ENCODE measurements around the gene TMEM26. TPM values are rescaled to one million over a fixed set of nuclear protein-coding genes. Genes with fewer than 3 reads are reported as not detected.
"Not testable (repeated sequence)": the region's sequence is repeated elsewhere in the genome, so short reads cannot be mapped to it uniquely, and the experiment has no call there.

The TMEM26 gene
- total and polyA plus RNA-seq, 4 donors: 0.16 to 5.8 (median 0.80) TPM

DNA sequence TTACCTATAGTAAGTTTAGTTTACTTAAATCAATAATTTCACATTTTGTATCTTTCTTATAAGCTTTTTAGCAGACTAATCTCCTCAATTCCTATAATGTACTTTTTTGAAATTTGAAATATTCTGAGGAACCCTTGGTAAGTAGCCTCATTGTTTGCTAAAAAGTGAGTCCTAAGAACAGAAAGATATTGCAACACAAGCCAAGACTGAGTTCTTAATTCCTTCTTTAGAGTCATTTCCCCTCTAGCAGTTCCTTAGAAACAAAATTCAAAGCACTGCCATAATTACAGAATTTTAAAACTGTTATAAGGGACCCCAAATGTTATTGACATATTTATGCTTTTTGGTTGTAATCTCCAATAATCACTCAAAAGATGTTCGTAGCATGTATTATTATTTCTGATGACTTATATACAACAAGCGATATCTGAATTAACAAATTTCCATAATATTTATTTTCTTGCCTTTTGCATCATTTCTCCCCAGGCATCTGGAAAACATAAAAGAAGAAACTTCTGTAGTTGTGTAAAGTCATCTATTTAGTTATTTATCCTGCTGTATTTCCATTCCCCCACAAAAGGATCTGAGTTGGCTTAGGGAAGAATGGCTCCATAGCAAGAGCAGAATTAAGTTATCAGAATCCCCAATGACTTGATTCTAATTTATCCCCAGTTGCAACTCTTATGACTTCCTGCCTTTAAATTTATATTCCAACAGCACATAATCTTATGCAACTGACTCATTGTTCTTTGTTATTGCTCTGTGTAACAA lies 67.8 kb downstream of the TMEM26 start:
- TF ChIP-seq, protein P1, sequence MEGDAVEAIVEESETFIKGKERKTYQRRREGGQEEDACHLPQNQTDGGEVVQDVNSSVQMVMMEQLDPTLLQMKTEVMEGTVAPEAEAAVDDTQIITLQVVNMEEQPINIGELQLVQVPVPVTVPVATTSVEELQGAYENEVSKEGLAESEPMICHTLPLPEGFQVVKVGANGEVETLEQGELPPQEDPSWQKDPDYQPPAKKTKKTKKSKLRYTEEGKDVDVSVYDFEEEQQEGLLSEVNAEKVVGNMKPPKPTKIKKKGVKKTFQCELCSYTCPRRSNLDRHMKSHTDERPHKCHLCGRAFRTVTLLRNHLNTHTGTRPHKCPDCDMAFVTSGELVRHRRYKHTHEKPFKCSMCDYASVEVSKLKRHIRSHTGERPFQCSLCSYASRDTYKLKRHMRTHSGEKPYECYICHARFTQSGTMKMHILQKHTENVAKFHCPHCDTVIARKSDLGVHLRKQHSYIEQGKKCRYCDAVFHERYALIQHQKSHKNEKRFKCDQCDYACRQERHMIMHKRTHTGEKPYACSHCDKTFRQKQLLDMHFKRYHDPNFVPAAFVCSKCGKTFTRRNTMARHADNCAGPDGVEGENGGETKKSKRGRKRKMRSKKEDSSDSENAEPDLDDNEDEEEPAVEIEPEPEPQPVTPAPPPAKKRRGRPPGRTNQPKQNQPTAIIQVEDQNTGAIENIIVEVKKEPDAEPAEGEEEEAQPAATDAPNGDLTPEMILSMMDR (IDR thresholded peaks at IDR 0.05; ENCODE audit: control extremely low read depth, extremely low read depth): no peak
- H3K27ac ChIP-seq (ENCODE audit: low read depth in 1 of 2, low read length in 1 of 2): no peak overlapping the region
- no peaks in the 10 kb centered on the region for H3K27me3 ChIP-seq (ENCODE audit: control insufficient read depth in 3 of 3, insufficient read depth in 3 of 3, low read length in 2 of 3)
- ATAC-seq (ENCODE audit: insufficient read depth, low FRiP score) (no peak), DNase-seq (no peak)
- no peaks in the 10 kb centered on the region for H3K36me3 ChIP-seq (ENCODE audit: control insufficient read depth in 4 of 4, insufficient read depth in 4 of 4, low read length in 4 of 4)
- H3K9ac ChIP-seq (ENCODE audit: insufficient read depth in 1 of 2, low read length in 2 of 2): no peak overlapping the region
- no peak overlapping the region for H3K4me3 ChIP-seq
- H3K4me1 ChIP-seq (ENCODE audit: control insufficient read depth in 5 of 5, insufficient read depth in 5 of 5, low read length in 5 of 5): no peaks in the 10 kb centered on the region
- H3K9me3 ChIP-seq (ENCODE audit: control insufficient read depth in 4 of 4, insufficient read depth in 3 of 4, low read length in 3 of 4): peaks cover 0 to 3% (median 0%) of the 10 kb centered on the region in 4 donors
- WGBS, 2 donors: 98% methylated on average over 2 of the region's 2 CpGs

DNA sequence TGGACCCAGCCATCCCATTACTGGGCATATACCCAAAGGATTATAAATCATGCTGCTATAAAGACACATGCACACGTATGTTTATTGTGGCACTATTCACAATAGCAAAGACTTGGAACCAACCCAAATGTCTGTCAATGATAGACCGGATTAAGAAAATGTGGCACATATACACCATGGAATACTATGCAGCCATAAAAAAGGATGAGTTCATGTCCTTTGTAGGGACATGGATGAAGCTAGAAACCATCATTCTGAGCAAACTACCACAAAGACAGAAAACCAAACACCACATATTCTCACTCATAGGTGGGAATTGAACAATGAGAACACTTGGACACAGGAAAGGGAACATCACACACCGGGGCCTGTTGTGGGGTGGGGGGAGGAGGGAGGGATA lies 72.0 kb downstream of the TMEM26 start:
- not testable (repeated sequence) for H3K36me3 ChIP-seq (ENCODE audit: control insufficient read depth in 4 of 4, insufficient read depth in 4 of 4, low read length in 4 of 4); H3K9me3 ChIP-seq (ENCODE audit: control insufficient read depth in 4 of 4, insufficient read depth in 3 of 4, low read length in 3 of 4); H3K27me3 ChIP-seq (ENCODE audit: control insufficient read depth in 3 of 3, insufficient read depth in 3 of 3, low read length in 2 of 3); H3K4me1 ChIP-seq (ENCODE audit: control insufficient read depth in 5 of 5, insufficient read depth in 5 of 5, low read length in 5 of 5); DNase-seq; ATAC-seq (ENCODE audit: insufficient read depth, low FRiP score); H3K4me3 ChIP-seq; H3K9ac ChIP-seq (ENCODE audit: insufficient read depth in 1 of 2, low read length in 2 of 2); H3K27ac ChIP-seq (ENCODE audit: low read depth in 1 of 2, low read length in 1 of 2)
- 80 to 91% methylated on average over 2 to 3 of the region's 3 CpGs for WGBS, 2 donors

DNA sequence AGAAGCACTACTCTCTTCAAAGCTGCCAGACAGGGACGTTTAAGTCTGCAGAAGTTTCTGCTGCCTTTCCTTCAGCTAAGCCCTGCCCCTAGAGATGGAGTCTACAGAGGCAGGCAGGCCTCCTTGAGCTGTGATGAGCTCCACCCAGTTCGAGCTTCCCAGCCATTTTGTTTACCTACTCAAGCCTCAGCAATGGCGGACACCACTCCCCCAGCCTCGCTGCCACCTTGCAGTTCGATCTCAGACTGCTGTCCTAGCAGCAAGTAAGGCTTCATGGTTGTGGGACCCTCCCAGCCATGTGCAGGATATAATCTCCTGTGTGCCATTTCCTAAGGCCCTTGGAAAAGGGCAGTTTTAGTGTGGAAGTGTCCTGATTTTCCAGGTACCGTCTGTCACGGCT lies 74.3 kb downstream of the TMEM26 start:
- no peak overlapping the region for H3K9ac ChIP-seq (ENCODE audit: insufficient read depth in 1 of 2, low read length in 2 of 2)
- TF ChIP-seq, protein P1 (IDR thresholded peaks at IDR 0.05; ENCODE audit: control extremely low read depth, extremely low read depth): no peak
- no peak overlapping the region for H3K27ac ChIP-seq (ENCODE audit: low read depth in 1 of 2, low read length in 1 of 2)
- DNase-seq: no peak
- no peaks in the 10 kb centered on the region for H3K27me3 ChIP-seq (ENCODE audit: control insufficient read depth in 3 of 3, insufficient read depth in 3 of 3, low read length in 2 of 3)
- H3K9me3 ChIP-seq (ENCODE audit: control insufficient read depth in 4 of 4, insufficient read depth in 3 of 4, low read length in 3 of 4): peaks cover 0 to 8% (median 2%) of the 10 kb centered on the region in 4 donors
- H3K4me3 ChIP-seq: no peak overlapping the region
- no peaks in the 10 kb centered on the region for H3K36me3 ChIP-seq (ENCODE audit: control insufficient read depth in 4 of 4, insufficient read depth in 4 of 4, low read length in 4 of 4)
- ATAC-seq (ENCODE audit: insufficient read depth, low FRiP score): no peak
- 93 to 94% methylated on average over 7 of the region's 7 CpGs for WGBS, 2 donors
- no peaks in the 10 kb centered on the region for H3K4me1 ChIP-seq (ENCODE audit: control insufficient read depth in 5 of 5, insufficient read depth in 5 of 5, low read length in 5 of 5)

DNA sequence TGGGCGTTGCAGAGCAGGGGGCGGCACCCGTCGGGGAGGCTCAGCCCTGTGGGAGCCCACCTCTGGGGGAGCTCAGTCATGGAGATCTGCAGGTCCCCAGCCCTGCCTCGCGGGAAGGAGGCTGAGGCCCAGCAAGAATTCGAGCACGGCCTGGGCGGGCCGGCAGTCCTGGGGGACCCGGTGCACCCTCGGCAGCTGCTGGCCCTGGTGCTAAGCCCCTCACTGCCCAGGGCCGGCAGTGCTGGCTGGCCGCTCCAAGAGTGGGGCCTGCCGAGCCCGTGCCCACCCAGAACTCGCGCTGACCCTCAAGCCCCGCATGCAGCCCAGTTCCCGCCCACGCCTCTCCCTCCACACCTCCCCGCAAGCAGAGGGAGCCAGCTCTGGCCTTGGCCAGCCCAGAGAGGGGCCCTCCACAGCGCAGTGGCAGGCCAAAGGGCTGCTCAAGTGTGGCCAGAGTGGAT lies 76.2 kb downstream of the TMEM26 start:
- H3K4me3 ChIP-seq: no peak overlapping the region
- peaks cover 0 to 8% (median under 1%) of the 10 kb centered on the region in 4 donors for H3K9me3 ChIP-seq (ENCODE audit: control insufficient read depth in 4 of 4, insufficient read depth in 3 of 4, low read length in 3 of 4)
- H3K36me3 ChIP-seq (ENCODE audit: control insufficient read depth in 4 of 4, insufficient read depth in 4 of 4, low read length in 4 of 4): no peaks in the 10 kb centered on the region
- 94 to 97% methylated on average over 23 of the region's 23 CpGs for WGBS, 2 donors
- H3K9ac ChIP-seq (ENCODE audit: insufficient read depth in 1 of 2, low read length in 2 of 2): no peak overlapping the region
- no peak overlapping the region for H3K27ac ChIP-seq (ENCODE audit: low read depth in 1 of 2, low read length in 1 of 2)
- no peaks in the 10 kb centered on the region for H3K4me1 ChIP-seq (ENCODE audit: control insufficient read depth in 5 of 5, insufficient read depth in 5 of 5, low read length in 5 of 5)
- DNase-seq: no peak
- no peaks in the 10 kb centered on the region for H3K27me3 ChIP-seq (ENCODE audit: control insufficient read depth in 3 of 3, insufficient read depth in 3 of 3, low read length in 2 of 3)
- TF ChIP-seq, protein P1 (IDR thresholded peaks at IDR 0.05; ENCODE audit: control extremely low read depth, extremely low read depth): no peak
- ATAC-seq (ENCODE audit: insufficient read depth, low FRiP score): no peak
